Fibroblast of upper back skin (primary cell): ENCODE data around the gene SLC15A3.
"Not testable (repeated sequence)": the region's sequence is repeated elsewhere in the genome, so short reads cannot be mapped to it uniquely, and the experiment has no call there.

Source experiments
- DNase-seq: peaks from one replicate; pipeline ENCODE4 v3.0.0-alpha.2; 2013

SLC15A3 gene

GRCh38 chr11:60912223-60912850 is 39.6 kb downstream of the SLC15A3 start:
- DNase-seq: no peak

- DNase-seq: no peak
Observed at GRCh38 chr11:60910711-60911380, 41.1 kb downstream of the SLC15A3 start.

DNA sequence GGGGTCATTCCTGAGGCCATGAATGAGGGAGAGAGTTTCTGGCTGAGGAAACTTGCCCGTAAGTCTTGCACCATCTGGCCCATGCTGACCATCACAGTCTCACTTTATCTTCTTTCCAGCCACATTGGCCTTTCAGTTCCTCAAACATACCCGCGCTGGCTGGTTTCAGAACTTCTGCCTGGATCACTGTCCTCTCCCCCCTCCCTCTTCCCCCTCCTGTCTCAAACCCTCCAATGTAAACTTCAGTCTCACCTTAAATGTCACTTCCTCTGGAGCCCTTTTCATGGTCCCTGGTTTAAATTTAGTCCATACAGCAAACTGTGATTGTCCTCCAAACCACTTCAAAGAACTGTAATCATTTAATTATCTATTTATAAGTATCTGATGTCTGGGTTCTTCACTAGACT is 41.7 kb downstream of the SLC15A3 start:
- DNase-seq: no peak

- not testable (repeated sequence) for DNase-seq
Observed at GRCh38 chr11:60909680-60910280, 42.2 kb downstream of the SLC15A3 start.

- no peak for DNase-seq
Observed at GRCh38 chr11:60908803-60909202, 43.2 kb downstream of the SLC15A3 start.

DNA sequence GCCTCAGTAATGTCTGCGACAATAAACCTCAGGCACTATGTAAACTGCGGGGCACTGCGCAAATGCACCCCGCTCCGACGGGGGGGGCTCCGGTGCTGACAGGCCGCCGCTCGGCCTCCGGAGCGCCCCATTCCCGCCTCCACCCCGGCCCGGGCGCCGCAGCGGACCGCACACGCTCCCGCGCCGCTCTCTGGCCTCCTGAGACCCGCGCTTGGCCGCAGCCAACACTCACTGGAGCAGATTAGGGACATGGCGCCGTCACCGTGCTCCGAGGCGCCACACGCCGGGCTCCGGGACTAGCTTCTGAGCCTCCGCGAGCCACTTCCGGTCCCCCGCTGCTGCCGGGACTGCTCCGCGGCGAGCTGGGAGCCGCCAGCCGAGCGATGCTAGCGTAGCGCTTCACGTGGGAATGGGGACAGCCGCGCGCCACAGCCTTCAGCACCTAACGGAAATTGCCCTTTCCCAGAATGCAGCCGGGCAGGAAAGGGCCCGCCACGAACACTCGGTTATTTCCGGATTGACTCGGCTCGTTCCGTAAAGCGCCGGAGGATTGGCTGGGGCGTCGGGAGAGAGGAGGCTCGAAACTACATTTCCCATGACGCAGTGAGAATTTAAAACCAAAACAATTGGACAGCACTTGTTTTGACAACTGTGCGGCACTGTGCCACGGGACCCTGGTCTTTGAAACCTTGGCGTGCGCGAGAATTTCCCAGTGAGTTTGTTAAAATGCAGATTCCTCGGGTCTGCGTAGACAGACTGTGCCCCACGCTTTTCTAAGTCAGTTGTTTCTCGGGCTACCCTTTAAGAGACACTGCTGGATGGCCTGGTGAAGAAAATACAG is 45.6 kb downstream of the SLC15A3 start, which contains the start of gene PRPF19:
TSS of gene PRPF19 (minus strand) at position 454 of the 841 bp plus-strand sequence. CDS start at position 251, 203 bp downstream.
- peak; percentile 96 for DNase-seq

GRCh38 chr11:60905551-60906113 is 46.3 kb downstream of the SLC15A3 start:
- peak; percentile 43 for DNase-seq

DNA sequence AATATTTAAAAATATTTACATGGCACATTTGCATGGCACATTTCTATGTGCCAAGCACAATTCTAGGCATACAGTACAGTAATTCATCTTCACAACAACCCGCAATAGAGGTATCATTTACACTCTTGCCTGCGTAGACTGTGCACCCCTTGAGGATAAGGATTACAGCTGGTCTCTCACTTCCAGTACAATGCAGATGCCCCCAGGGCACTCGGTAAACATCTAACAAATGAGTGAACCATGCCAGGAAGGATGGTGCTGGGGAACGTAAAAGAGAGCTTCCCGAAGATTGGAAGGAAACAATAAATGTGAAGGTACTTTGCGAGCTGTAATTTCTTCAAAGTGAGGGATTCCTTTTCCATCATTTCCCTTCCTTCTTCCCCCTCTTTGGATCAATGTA is 46.9 kb downstream of the SLC15A3 start:
- no peak for DNase-seq

- no peak for DNase-seq
Observed at GRCh38 chr11:60902625-60903024, 49.4 kb downstream of the SLC15A3 start.

DNA sequence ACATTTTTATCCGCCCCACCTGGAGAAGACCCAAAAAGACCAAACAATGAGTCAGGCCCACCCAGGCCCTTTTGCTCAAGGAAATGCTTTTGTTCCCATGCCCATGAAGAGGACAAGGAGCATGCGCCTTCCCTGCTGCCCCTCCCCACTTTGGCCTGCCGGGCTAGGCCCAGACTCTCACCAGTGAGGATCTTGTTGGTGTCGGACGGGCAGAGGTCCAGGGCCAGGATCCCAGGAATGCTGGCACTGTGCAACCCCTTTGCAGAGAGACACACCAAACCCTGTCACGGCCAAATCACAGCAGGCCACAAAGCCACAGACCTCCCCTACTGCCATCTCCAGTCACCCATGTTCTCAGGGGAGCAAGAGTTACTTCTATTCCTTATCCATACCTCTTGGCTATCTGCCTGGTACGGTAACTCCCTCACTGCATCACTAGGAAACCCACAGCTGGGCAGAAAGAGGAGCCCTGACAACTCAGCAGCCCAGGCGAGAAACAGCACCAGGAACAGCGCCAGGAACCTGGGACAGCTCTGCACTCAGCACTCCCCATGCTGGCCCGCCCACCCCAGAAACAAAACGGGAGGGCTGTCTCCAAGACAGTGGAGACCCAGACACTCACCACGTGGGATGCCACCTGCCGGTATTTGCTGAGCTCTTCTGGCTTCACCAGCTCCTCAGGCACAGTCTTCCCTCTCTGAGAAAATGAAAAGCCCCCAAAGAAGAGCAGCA is 51.1 kb downstream of the SLC15A3 start:
- no peak for DNase-seq

GRCh38 chr11:60899977-60900376 is 52.0 kb downstream of the SLC15A3 start:
- DNase-seq: no peak

DNA sequence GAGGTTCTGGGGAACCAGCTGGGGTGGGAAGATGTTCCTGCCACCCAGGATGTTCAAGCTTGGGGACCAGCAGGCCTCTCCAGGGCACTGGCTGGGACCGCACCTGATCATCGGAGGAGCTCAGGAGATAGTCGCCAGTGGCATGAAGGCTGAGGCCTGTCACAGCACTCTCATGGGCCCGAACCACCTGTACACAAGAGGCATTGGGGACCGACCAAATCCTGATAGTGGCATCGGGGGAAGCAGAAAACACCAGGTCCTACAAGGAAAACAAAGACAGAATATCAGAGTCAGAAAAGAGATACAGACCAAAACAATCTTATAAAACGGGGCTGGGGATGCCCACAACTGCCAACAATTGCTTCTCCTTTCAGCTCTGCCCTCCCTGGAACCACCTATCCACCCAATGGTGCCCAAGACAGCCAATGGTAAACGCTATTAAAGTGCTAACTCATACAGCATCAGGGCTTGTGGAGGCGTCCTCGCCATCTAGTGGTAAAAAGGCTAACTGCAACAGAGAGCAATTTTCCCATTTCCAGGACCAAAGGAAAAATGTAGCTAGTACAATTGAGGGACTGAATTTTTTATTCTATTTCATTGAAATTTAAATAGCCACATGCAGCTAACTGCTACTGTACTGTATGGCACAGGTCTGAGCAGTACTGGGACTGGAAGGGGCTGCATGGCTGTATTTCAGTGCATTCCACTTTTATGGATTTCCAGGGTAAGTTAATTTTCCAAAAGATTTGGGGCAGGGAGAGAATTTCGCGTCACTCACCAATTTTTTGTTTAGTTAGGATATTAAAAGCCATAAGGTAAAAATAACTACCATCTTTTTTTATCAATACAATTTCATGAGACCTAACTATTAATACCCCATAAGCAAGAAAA is 52.7 kb downstream of the SLC15A3 start:
- peak; percentile 62 for DNase-seq

DNA sequence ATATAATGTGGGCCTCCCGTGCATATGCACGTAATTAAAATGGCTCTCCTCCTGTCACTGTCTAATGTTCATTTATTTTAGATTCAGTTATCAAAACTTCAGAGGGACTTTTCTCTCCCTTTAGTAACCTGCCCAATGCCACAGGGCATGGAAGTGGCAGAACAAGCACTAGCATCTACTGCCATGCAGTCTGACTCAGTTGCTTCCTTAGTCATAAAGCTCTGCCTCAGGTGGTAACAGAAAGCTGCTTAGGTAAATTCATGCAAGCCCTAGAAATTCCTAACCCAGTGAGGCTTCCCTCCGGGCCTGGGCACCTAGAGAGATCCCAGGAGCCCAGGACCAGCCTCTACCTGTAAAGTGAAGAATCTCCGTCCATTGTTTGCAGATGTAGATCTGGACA is 54.5 kb downstream of the SLC15A3 start:
- DNase-seq: no peak

DNA sequence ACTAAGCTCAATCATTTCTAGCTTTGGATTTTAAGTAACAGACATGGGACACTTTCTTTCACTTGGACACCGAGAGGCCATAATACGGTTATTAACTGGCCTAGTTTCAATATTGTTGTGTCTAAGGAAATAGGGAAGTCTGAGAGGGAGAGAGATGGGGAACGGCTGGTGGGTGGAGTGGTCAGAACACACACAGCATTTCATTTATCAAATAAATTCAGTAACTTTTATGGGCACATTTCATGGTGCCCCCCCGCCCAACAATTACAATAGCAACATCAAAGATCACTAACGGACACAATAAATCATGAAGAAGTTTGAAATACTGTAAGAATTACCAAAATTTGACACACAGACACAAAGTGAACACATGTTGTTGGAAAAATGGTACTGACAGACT is 56.3 kb downstream of the SLC15A3 start:
- DNase-seq: no peak

DNA sequence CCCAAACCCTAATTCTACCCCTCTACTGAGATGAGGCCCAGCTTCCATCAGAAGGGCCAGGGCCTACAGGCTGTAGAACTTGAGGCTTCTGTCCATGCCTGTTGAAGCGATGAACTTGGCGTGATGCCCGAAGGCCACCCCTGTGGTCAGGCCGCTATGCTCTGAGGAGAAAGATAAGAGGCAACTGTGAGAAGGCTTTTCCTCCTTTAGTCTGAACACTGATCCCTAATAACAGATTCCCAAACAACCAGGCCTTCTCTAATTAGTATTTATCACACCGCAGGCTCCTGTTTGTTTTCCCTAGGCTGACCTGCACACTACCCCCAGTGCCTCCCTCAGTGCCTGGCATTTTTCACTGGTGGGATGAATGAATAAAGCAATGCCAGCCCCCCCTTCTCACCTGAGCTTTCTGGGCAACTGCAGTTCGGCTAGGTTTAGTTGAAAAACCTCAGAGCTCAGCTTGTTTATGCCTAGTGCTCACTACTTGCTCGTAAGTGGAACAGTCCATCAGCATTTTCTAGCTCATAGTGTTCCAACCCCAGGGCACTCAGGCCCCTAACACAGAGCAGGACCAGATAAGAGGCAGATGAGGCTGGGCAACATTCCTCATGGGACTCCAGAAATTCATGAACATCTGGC is 60.8 kb downstream of the SLC15A3 start:
- no peak for DNase-seq

DNA sequence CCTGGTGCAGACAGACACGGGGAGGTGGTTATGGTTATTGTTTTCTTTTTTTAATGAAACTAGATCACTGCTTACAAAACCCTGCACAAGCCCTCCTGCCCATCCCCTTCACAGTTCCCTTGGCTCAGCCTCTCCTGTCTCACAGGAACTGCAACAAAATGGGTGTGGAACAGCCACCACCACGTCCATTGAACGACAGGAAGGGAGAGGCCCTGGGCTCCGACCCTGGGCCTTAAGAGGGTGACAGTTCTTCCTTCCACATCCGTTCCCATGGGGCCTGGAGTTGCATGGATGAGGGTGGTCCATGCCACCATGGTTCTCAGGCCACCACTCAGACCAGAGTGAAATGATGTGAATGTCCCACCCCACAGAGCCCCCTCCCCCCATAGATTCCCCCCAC is 61.3 kb downstream of the SLC15A3 start:
- no peak for DNase-seq

DNA sequence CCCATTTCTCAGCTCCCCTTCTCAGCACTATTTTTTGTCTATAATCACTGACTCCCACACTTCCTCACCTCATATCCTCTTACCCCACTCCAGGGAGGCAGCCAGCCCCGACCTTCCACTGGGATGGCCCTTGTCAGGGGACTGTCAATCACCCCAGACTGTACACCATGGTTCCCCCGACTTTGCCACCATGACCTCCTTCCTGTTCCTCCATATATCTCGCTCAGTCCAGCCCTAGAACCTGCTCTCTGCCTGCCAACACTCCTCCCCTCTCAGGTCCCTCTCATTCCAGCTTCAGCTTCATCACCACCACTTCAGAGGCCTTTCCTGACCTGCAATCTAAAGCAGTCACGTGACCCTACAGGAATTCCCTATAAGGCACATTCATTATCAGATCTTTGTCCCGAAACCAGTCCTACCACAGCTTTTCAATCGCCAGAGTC is 62.1 kb downstream of the SLC15A3 start:
- DNase-seq: no peak

DNA sequence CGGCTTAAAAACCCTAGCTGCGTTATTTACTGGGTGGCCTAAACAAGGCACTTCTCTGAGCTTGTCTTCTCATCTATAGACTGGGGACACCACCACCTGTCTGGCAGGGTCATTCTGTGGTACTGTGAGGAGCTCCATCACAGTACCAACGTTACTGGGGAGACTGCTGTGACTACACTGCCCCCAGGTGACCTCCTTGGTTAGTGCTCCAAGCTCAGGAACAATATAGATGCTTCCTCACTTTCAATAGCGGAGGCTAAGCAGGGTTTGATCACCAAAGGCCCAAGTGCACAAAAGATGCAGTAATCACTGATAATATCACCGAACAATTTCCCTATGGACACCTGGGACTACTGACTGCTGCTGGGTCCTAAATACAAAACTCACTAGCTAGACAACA is 64.4 kb downstream of the SLC15A3 start:
- DNase-seq: peak; percentile 44
